Smooth muscle cell (in vitro differentiated cells): ENCODE measurements around the gene SREBF1. TPM values are rescaled to one million over a fixed set of nuclear protein-coding genes. Genes with fewer than 3 reads are reported as not detected.

Experiments used
- DNase-seq: peaks from one replicate; lab custom pipeline; 2025; ENCODE audit not compliant: unreplicated experiment; lab: John Stamatoyannopoulos, UW
- H2AFZ ChIP-seq: fragments of 200-600 bp; sonication (generic); 2 replicates; pipeline ENCODE4 v1.6.0; 2016; ENCODE audit warnings: antibody characterized with exemption, low read depth, mild to moderate bottlenecking
- H3F3A ChIP-seq: fragments of 200-600 bp; sonication (generic); 2 replicates; pipeline ENCODE4 v1.6.0; 2017; ENCODE audit warnings: antibody characterized with exemption, low read depth
- H3K27ac ChIP-seq: fragments of 200-600 bp; sonication (generic); 2 replicates; pipeline ENCODE4 v1.5.1; 2016; ENCODE audit warnings: low read depth, mild to moderate bottlenecking
- H3K27me3 ChIP-seq: fragments of 200-600 bp; sonication (generic); 2 replicates; pipeline ENCODE4 v1.6.1; 2016; ENCODE audit warnings: low read depth, mild to moderate bottlenecking
- H3K36me3 ChIP-seq: fragments of 200-600 bp; sonication (generic); 2 replicates; pipeline ENCODE4 v1.5.1; 2016; ENCODE audit warnings: low read depth
- H3K4me1 ChIP-seq: fragments of 200-600 bp; sonication (generic); 2 replicates; pipeline ENCODE4 v1.5.1; 2016; ENCODE audit warnings: low read depth
- H3K4me2 ChIP-seq: fragments of 200-600 bp; sonication (generic); 2 replicates; pipeline ENCODE4 v1.6.0; 2016; ENCODE audit warnings: mild to moderate bottlenecking
- H3K4me3 ChIP-seq: fragments of 200-600 bp; sonication (generic); 2 replicates; pipeline ENCODE4 v1.5.1; 2016; ENCODE audit warnings: mild to moderate bottlenecking
- H3K79me2 ChIP-seq: fragments of 200-600 bp; sonication (generic); 2 replicates; pipeline ENCODE4 v1.6.0; 2016; ENCODE audit warnings: low read depth, mild to moderate bottlenecking
- H3K9ac ChIP-seq: fragments of 200-600 bp; sonication (generic); 2 replicates; pipeline ENCODE4 v1.6.0; 2016; ENCODE audit warnings: low read depth
- H3K9me3 ChIP-seq: fragments of 200-600 bp; sonication (generic); replicated peaks from 2 replicates; pipeline ENCODE4 v1.5.1; 2016; ENCODE audit warnings: low read depth
- H4K20me1 ChIP-seq: fragments of 200-600 bp; sonication (generic); 2 replicates; pipeline ENCODE4 v1.6.0; 2016; ENCODE audit warnings: low read depth
- WGBS: methylation state at CpG from one replicate; pipeline ENCODE4 v1.1.7; 2016; ENCODE audit warnings: low lambda C conversion rate; 5-methylcytosine and 5-hydroxymethylcytosine counted together
- polyA plus RNA-seq: library from polyadenylated mRNA; unstranded; fragments of >200 nt; fragmentation: Nextera tagmentation; extraction: Ambion mirVana; gene quantifications from 2 replicates; pipeline ENCODE4 v1.2.1, GENCODE V29; 2016
- total RNA-seq: library from RNA; depleted of rRNA; stranded (reverse); fragments of >200 nt; gene quantifications from 2 replicates; pipeline ENCODE4 v1.2.3, GENCODE V29; 2014
- TF ChIP-seq, protein P1 (sequence below): fragments of 200-600 bp; sonication (generic); IDR thresholded peaks from 2 replicates; pipeline ENCODE4 v1.5.1; 2017; ENCODE audit warnings: borderline replicate concordance, mild to moderate bottlenecking, antibody characterized with exemption; ENCODE audit not compliant: insufficient read depth, poor library complexity, severe bottlenecking

The SREBF1 gene
- total and polyA plus RNA-seq, 2 experiments from 2014 or later, result 23.5 to 45.4 TPM

DNA sequence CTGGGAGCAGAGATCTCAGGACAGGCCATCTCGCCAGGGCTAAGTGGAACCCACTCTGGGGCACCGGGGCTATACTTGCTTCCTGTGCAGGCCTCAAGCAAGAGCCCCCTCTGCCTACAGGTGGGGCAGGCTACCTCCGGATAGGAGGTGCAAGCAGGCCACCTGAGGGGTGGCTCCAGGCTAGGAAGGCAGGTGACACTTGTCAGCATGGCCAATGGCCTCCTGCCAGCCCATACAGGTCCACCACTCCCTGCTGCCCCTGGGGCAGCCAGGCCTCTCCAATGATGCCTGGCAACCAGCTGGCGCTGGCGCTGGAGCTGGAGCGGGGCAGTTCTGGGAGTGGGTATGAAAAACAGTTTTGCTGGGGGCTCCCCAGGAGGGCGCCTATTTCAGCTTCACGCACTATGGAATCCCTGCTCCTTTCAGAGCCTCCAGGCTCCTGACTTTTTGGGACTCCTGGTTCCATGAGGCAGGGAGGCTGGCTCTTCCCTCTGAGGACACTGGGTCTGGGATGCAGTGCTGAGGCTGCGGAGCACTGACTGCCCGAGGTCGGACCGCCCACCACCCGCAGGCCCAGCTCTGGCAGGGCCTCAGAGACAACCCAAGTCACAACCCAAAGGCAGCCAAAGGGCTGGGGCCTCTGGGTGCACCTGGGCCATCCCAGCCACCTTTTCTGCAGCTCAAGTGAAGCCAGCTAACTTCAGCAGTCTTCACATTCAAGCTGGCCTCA, 8.4 kb upstream of the SREBF1 start:
- Histone ChIP-seq H3F3A (peaks cover 5% of the 10 kb centered on the region), H3K79me2 (no peaks in the 10 kb centered on the region), H3K27me3 (no peaks in the 10 kb centered on the region), H3K36me3 (no peaks in the 10 kb centered on the region), H3K9me3 (no peaks in the 10 kb centered on the region), H3K4me2 (no peak overlapping the region), H3K9ac (no peak overlapping the region), H3K4me1 (peaks cover 19% of the 10 kb centered on the region), H3K4me3 (no peak overlapping the region), H4K20me1 (no peaks in the 10 kb centered on the region), H2AFZ (no peak overlapping the region), H3K27ac (no peak overlapping the region)
- WGBS, result 93% methylated on average over 13 of the region's 13 CpGs
- DNase-seq, result no peak
- TF ChIP-seq, protein P1, sequence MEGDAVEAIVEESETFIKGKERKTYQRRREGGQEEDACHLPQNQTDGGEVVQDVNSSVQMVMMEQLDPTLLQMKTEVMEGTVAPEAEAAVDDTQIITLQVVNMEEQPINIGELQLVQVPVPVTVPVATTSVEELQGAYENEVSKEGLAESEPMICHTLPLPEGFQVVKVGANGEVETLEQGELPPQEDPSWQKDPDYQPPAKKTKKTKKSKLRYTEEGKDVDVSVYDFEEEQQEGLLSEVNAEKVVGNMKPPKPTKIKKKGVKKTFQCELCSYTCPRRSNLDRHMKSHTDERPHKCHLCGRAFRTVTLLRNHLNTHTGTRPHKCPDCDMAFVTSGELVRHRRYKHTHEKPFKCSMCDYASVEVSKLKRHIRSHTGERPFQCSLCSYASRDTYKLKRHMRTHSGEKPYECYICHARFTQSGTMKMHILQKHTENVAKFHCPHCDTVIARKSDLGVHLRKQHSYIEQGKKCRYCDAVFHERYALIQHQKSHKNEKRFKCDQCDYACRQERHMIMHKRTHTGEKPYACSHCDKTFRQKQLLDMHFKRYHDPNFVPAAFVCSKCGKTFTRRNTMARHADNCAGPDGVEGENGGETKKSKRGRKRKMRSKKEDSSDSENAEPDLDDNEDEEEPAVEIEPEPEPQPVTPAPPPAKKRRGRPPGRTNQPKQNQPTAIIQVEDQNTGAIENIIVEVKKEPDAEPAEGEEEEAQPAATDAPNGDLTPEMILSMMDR, result no peak

DNA sequence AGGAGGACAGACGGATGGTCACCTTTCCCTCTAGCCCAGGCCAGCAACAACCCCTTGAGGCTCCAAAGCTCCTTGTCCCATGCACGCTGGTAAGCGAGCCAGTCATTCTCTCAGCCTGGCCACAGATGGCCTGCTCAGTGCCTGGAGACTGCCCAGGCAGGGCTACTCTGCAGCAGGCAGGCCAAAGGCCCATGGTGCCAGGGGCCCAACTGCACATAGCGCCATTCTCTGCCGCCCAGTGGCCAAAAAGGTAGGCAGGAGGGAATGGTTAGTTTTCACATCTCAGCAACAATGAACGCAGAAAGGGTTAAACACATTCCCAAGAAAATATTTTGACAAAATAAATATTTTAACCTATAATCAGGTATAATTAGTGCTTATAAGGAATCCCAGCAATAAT, 7.7 kb upstream of the SREBF1 start:
- H3K27ac ChIP-seq, result no peak overlapping the region
- peaks cover 9% of the 10 kb centered on the region for H3F3A ChIP-seq
- no peak for DNase-seq
- no peaks in the 10 kb centered on the region for H3K27me3 ChIP-seq
- H3K79me2 ChIP-seq, result no peaks in the 10 kb centered on the region
- no peak overlapping the region for H3K4me2 ChIP-seq
- no peaks in the 10 kb centered on the region for H3K36me3 ChIP-seq
- H3K9me3 ChIP-seq, result no peaks in the 10 kb centered on the region
- no peak overlapping the region for H2AFZ ChIP-seq
- peaks cover 18% of the 10 kb centered on the region for H3K4me1 ChIP-seq
- no peaks in the 10 kb centered on the region for H4K20me1 ChIP-seq
- H3K4me3 ChIP-seq, result no peak overlapping the region
- TF ChIP-seq, protein P1, result no peak
- H3K9ac ChIP-seq, result no peak overlapping the region
- WGBS, result 93% methylated on average over 6 of the region's 6 CpGs

- Histone ChIP-seq H3K4me3 (no peak overlapping the region), H3K36me3 (no peaks in the 10 kb centered on the region), H3K4me1 (peaks cover 21% of the 10 kb centered on the region), H3K27me3 (no peaks in the 10 kb centered on the region), H4K20me1 (no peaks in the 10 kb centered on the region), H3K9me3 (no peaks in the 10 kb centered on the region), H3K9ac (no peak overlapping the region), H2AFZ (no peak overlapping the region), H3F3A (peaks cover 13% of the 10 kb centered on the region), H3K79me2 (no peaks in the 10 kb centered on the region), H3K4me2 (no peak overlapping the region), H3K27ac (no peak overlapping the region)
- TF ChIP-seq, protein P1, result no peak
- WGBS, result 92% methylated on average over 2 of the region's 7 CpGs
- DNase-seq, result no peak
These were observed 7.3 kb upstream of the SREBF1 start for GRCh38 chr17:17844079-17844478.

DNA sequence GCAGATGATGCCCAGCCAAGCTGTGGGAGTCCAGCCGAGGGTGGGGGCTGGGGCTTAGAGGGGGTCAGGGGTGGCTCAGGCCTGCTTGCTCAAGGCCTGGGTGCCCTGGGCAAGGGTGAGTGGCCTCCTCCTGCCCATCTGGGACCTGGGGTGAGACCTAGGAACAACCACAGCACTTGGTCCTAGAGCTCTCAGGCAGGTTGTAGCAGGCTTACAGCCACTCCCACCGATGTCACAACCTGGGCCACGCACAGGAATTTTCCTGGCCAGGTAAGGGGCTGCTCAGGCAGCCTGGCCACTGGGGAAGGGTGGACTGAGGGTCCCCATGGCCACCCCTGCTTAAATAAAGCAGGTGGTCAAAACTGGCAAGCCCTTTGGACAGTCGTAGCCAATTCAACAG, 6.3 kb upstream of the SREBF1 start:
- Histone ChIP-seq H3K4me2 (no peak overlapping the region), H3F3A (peaks cover 23% of the 10 kb centered on the region), H3K4me1 (peaks cover 24% of the 10 kb centered on the region), H3K79me2 (no peaks in the 10 kb centered on the region), H3K9ac (no peak overlapping the region), H3K9me3 (no peaks in the 10 kb centered on the region), H3K27me3 (no peaks in the 10 kb centered on the region), H3K27ac (no peak overlapping the region), H4K20me1 (no peaks in the 10 kb centered on the region), H3K4me3 (no peak overlapping the region), H3K36me3 (no peaks in the 10 kb centered on the region), H2AFZ (no peak overlapping the region)
- WGBS, result 89% methylated on average over 4 of the region's 4 CpGs
- DNase-seq, result no peak
- TF ChIP-seq, protein P1, result no peak
